Breast epithelium (tissue), 3 donors: ENCODE results near the gene HAUS3.

ENCODE experiments used
- POLR2A ChIP-seq: fragments of 450-650 bp; IDR thresholded peaks from one replicate; pipeline ENCODE4 v1.6.1; 2016; ENCODE audit warnings: antibody characterized with exemption, mild to moderate bottlenecking, moderate library complexity
- POLR2AphosphoS5 ChIP-seq, 3 donors: sonication (generic); formaldehyde crosslinking; IDR thresholded peaks; one replicate each; pipeline ENCODE4 v1.6.1; 2017; ENCODE audit warnings: antibody characterized with exemption in 3 of 3
- TF ChIP-seq, protein P1 (sequence below), 3 donors: fragments of 450-650 bp; IDR thresholded peaks; one replicate each; pipeline ENCODE4 v1.5.1; 2016 to 2017; ENCODE audit warnings: antibody characterized with exemption in 3 of 3, mild to moderate bottlenecking in 3 of 3, moderate library complexity in 3 of 3

DNA sequence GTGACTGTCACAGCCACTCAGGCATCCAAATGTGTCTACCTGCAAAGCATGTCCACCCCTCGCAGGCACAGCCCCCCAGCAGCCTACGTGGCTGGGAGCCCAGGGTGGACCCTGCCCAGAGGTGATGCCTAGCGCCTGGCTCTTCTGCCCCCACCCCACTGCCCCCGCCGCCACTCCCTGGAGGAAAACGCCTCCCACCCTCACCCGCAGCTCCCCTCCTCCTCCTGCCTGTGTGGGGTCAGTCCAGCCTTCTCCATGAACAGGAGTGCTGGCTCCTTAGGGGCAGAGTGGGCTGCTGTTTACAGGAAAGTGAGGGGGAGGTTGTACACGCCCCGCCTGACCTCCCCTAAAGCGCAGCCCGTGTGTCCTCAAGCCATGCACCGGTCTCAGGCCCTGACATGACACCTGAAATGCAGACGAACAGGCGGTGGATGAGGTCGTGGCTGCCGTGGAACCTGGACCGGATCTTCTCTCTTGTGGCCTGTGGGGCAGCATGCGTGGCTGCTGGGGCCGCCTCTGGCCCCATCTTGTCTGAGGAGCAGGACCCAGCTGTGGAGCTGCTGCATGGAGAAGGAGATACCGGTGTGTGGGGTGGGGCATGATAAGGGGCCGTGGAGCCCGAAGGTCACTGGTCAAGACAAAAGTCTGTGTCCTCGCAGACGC lies 31.9 kb upstream of the HAUS3 start:
- TF ChIP-seq, protein P1, sequence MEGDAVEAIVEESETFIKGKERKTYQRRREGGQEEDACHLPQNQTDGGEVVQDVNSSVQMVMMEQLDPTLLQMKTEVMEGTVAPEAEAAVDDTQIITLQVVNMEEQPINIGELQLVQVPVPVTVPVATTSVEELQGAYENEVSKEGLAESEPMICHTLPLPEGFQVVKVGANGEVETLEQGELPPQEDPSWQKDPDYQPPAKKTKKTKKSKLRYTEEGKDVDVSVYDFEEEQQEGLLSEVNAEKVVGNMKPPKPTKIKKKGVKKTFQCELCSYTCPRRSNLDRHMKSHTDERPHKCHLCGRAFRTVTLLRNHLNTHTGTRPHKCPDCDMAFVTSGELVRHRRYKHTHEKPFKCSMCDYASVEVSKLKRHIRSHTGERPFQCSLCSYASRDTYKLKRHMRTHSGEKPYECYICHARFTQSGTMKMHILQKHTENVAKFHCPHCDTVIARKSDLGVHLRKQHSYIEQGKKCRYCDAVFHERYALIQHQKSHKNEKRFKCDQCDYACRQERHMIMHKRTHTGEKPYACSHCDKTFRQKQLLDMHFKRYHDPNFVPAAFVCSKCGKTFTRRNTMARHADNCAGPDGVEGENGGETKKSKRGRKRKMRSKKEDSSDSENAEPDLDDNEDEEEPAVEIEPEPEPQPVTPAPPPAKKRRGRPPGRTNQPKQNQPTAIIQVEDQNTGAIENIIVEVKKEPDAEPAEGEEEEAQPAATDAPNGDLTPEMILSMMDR (IDR thresholded peaks at IDR 0.05): no peak
- TF ChIP-seq POLR2AphosphoS5 (IDR thresholded peaks at IDR 0.05): no peak
- no peak for TF ChIP-seq POLR2A
